ENCODE measurements around the gene MNAT1. TPM values are rescaled to one million over a fixed set of nuclear protein-coding genes. Genes with fewer than 3 reads are reported as not detected.

Gene MNAT1
- total and polyA plus RNA-seq, 9 of the 15 experiments (the other 6 are each of a cell fraction or from before 2014, with no cell fraction given), result 37.8 to 83.3 (median 60.4) TPM

GRCh38 chr14:60989599-60989998 is 255.0 kb downstream of the MNAT1 start (continued):
- TF ChIP-seq, protein P1, sequence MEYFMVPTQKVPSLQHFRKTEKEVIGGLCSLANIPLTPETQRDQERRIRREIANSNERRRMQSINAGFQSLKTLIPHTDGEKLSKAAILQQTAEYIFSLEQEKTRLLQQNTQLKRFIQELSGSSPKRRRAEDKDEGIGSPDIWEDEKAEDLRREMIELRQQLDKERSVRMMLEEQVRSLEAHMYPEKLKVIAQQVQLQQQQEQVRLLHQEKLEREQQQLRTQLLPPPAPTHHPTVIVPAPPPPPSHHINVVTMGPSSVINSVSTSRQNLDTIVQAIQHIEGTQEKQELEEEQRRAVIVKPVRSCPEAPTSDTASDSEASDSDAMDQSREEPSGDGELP (CRISPR knock-in tag; IDR thresholded peaks at IDR 0.05; ENCODE audit: borderline replicate concordance), result no peak
- TF ChIP-seq ZNF165 (CRISPR knock-in tag; IDR thresholded peaks at IDR 0.05; ENCODE audit: borderline replicate concordance) (no peak), GABPA (tag; conservative IDR thresholded peaks at IDR 0.05; ENCODE audit: low read depth) (no peak), TAF1 (IDR thresholded peaks at IDR 0.05; ENCODE audit: control insufficient read depth, extremely low read depth, insufficient read depth, low read length, severe bottlenecking) (no peak), BCOR (IDR thresholded peaks at IDR 0.05) (peak; percentile 32; the same call in 1 of the 2 replicates), DPF2 (IDR thresholded peaks at IDR 0.05) (peak; percentile 94), PML (IDR thresholded peaks at IDR 0.05; ENCODE audit: low read length) (peak; percentile 81), ZNF174 (CRISPR knock-in tag; IDR thresholded peaks at IDR 0.05) (no peak), ZNF224 (CRISPR knock-in tag; IDR thresholded peaks at IDR 0.05) (no peak), JUND (IDR thresholded peaks at IDR 0.05; ENCODE audit: borderline replicate concordance, low read depth, low read length) (peak; percentile 76; the same call in 1 of the 2 replicates), JUND (tag; IDR thresholded peaks at IDR 0.05; ENCODE audit: borderline replicate concordance, low read depth, low read length) (no peak; the same call in 2 of the 3 replicates), ARID3B (CRISPR knock-in tag; IDR thresholded peaks at IDR 0.05; ENCODE audit: borderline replicate concordance) (no peak), ZFX (CRISPR knock-in tag; IDR thresholded peaks at IDR 0.05) (no peak), NFYB (IDR thresholded peaks at IDR 0.05; ENCODE audit: extremely low read depth, insufficient read length) (no peak), TBP (optimal IDR thresholded peaks at IDR 0.05; ENCODE audit: low read depth, low read length) (no peak), ZNF668 (CRISPR knock-in tag; IDR thresholded peaks at IDR 0.05) (no peak), ZNF140 (CRISPR knock-in tag; IDR thresholded peaks at IDR 0.05) (no peak), BRF1 (IDR thresholded peaks at IDR 0.05; ENCODE audit: borderline replicate concordance, extremely low read depth, insufficient read length) (no peak), WHSC1 (IDR thresholded peaks at IDR 0.05; ENCODE audit: low read length) (no peak), ZHX1 (conservative IDR thresholded peaks at IDR 0.05; ENCODE audit: low read length) (no peak), TFAM (CRISPR knock-in tag; conservative IDR thresholded peaks at IDR 0.05) (no peak), CBFA2T2 (conservative IDR thresholded peaks at IDR 0.05) (peak; percentile 96), HMGN3 (IDR thresholded peaks at IDR 0.05; ENCODE audit: borderline replicate concordance, extremely low read depth, insufficient read length, low read depth, low read length) (no peak), MCM3 (IDR thresholded peaks at IDR 0.05) (no peak)
- TF ChIP-seq, protein P2, sequence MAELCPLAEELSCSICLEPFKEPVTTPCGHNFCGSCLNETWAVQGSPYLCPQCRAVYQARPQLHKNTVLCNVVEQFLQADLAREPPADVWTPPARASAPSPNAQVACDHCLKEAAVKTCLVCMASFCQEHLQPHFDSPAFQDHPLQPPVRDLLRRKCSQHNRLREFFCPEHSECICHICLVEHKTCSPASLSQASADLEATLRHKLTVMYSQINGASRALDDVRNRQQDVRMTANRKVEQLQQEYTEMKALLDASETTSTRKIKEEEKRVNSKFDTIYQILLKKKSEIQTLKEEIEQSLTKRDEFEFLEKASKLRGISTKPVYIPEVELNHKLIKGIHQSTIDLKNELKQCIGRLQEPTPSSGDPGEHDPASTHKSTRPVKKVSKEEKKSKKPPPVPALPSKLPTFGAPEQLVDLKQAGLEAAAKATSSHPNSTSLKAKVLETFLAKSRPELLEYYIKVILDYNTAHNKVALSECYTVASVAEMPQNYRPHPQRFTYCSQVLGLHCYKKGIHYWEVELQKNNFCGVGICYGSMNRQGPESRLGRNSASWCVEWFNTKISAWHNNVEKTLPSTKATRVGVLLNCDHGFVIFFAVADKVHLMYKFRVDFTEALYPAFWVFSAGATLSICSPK (IDR thresholded peaks at IDR 0.05; ENCODE audit: borderline replicate concordance), result no peak

Measured in K562 (cell line).